GM18861 (cell line): ENCODE results near the gene RTN4R.

ENCODE experiments used
- ATAC-seq: cut with Tn5 transposase; IDR thresholded peaks from one replicate; pipeline ENCODE4 v1.9.1; 2021; ENCODE audit not compliant: unreplicated experiment

Gene RTN4R

DNA sequence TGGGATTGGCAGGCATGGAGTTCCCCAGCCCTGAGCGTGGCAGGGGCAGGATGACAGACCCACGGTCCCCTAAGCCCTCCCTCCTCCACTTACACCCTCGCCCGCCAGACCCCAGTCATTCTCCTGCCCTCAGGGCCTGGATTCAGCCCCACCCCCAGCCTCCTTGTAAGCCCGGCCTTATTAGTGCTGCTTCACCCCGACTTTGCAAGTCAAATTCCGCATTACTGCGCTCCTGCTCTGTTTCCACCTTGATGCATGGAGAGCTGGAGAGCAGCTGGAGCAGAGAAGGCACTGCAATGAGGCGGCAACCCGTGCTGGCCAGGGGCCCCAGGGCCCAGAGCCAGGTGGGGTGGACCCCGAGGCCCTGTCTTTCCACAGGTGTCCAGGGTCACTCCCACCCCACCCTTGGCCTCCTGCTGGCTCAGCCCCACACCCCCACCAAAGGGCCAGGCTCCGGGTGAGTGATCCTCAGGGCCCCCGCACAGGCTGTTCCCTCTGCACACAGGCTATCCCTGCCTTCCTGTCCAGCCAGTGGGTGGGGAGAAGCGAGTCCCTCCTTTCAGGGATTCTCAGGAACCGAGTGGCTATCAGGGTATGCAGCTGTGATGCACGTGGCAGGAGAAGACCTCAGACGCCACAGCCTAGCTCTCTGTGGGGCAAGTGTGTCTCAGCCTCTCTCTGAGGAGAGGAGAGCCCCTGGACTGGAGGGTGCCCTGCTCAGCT, 36.4 kb downstream of the RTN4R start:
- no peak for ATAC-seq

DNA sequence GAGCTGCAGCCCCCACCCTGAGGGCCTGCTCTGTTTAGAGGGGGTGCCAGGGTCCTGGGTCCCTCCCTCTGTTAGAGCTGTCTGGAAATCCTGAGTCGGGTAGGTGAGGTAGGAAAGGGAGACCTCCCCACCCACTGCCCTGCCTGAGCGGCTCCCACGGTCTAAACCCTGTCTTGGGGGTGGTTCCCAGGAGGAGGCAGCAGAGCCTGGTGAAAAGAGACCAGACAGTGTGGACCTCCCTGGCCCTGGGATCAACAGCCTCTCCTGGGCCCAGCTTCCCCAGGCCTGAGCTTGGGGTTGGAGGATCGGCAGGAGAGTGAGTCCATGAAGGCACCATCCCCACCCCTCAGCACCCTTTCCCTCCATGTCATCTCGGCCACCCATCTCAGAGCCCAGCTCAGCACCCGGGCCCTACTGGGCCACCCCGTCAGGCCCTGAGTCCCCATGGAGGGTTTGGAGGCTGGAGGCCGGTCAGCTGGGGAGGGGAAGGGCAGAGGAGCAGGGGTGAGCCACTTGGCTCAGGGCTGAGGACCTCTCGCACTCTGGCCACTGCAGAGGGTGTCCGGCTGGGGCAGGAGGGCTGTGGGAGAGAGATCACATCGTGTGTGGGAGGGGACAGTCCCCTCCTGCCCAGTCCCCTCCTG, 37.2 kb downstream of the RTN4R start:
- ATAC-seq = no peak

DNA sequence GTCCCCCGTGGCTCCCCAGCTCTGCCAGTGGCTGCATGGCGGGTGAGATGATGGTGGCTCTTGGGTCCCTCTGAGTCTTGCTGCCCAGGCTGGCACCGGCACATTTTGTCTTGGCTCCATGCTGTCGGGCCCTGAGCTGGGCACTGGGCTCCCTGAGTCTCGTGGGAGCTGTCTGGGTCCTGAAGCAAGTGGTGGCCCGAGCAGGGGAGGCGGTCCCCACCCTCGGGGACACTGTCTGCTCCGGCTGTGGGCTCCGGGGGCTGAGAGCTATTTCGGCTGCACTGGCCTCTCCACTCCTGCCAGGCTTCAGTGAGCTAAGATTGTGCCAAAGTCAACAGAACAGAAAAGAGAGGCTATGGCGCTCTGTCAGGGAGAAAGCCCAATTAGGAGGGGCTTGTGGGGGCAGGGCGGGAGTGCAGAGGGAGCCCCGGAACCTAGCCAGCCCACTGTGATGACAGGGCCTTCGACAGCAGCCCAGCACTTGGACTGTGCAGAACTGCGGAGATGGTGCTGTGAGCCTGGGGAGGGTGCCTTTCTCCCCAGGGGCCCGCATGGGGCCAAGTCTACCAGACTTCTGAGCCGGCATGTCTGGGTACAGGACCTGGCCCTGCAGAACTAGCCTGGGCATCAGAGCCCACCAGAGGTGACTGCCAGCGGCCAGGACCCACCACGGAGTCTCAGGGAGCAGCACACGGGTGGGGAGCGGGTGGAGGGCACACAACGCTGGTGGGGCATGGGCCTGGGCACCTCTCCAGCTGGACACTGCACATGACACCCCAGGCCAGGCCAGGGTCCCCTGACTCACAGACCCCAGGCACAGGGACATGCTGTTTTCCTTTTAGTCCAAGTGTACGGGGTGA, 38.0 kb downstream of the RTN4R start:
- no peak for ATAC-seq

DNA sequence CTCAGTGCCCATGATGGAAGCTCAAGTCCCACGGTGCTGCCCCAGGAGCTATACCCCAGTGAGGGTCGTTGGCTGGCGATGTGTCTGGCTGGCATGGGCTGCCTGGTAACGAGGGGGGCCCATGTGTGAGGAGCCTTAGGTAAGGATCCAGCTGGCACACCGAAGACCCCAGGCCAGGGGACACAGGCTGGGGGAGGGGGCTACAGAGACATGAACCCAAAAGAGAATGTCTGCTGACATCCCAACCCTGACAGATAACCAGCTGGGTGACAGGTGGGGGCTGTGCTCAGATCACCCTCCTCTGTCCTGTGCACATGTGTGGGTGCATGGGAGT, 39.2 kb downstream of the RTN4R start:
- no peak for ATAC-seq

DNA sequence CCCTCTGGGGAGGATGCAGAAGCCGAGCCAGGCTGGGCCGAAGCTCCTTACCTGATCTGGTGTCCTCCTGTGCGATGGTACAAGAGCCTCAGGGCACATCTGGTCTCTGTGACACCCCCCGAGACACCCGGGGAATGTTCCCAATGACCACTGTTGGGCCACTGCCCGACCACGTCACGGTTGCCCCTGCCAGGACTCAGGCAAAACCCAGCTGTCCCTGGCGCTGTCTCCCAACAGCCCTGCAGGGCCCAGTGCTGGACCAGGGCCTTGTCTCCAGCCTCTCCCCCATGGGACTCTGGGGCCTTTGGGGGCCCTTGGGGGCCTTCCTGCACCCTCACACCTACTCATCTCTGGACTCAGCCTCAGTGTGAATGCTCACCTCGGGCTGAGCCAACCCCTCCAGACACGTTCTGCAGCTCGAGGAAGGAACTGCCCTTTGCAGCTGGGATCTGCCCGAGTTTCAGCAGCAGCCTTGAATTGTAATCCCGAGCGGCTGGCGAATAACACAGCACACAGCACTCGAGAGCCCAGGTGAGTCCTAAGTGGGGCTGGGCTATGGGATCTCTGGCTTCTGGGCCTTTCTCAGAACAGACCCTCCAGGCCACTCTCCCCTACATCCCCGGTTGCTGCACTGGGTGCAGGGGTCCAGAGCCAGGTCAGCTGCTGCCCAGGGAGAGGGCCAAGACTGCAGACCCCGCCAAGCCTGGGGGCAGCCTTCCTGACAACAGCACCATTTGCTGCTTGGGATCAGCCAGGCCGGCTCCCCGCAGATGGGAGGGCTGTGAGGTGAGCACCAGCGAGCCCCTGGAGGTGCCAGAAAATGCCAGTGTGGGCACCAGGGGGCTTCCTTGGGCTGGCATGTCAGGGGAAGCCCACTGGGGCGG, 39.8 kb downstream of the RTN4R start:
- no peak for ATAC-seq

DNA sequence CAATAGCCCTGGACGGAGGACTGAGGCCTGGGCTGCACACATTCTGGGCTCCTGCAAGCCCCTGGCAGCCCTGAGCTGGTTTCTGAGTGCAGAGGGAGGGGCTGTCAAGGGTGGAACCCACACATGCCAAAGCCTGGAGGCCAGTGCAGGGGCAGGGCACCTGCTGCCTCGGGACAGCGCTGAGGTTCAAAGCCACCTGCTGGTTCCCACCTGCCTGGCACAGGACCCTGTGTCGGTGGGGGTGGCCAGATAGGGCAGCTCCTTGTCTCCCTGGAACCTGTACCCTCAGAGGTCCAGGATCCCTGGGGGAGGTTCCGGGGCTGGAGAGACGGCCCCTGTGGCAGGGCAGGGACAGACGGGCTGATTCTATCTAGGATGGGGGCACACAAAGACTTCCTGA, 40.8 kb downstream of the RTN4R start:
- no peak for ATAC-seq

DNA sequence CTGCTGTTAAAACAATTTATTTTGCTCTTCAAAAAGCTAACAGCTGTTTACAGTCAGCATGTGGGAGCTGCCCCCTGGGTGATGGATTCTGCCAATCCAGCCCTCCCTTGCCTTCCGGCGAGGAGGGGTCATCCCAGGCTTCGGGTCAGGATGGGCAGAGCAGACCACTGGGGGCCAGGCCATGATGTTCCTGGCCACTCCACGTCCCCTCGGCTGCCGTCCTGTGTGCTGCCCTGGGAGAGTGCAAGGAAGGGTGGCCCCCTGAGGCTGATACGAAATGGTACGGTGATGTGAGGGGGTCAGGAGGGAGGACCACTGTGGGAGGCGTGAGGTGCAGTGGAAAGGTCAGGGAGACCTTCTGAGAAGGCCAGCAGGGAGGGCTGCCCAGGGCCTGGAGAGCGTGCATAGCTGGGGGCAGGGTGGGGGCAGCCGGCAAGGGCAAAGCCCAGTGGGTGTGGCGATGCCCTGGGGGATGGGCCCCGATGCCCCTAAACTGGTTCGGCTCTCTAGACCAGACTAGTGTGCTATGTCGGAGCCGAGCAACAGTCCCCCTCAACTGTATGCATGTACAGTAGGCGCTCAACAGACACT, 41.3 kb downstream of the RTN4R start:
- ATAC-seq = no peak

DNA sequence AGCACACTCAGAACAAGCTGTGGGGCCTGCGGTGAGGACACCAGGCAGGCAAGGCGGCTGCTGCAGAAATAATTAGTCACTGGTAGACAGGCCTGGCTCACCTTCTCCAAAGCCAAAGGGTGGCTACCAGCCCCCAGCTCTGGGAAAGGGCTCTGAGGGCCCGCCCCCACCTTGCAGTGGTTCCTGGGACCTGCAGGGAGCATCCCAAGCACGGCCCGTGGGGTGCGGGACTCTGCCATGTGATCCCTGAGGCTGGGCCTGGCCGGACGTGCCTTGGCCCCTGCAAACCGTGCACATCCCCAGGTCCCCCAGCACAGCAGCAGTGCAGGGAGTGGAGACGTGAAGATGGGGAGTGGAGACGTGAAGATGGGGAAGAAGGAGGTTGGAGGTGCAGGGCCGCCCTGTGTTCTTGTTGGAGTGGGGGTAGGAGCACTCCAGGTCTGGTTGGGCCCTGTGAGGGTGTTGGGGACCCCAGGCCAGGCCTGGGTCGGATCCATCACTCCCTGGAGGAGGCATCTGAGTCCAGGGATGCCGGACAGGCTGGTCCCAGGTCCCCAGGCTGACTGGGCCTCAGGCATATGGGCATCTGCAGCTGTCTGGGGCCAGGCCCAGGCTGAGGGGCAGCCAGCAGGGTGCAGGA, 41.9 kb downstream of the RTN4R start:
- ATAC-seq = no peak

DNA sequence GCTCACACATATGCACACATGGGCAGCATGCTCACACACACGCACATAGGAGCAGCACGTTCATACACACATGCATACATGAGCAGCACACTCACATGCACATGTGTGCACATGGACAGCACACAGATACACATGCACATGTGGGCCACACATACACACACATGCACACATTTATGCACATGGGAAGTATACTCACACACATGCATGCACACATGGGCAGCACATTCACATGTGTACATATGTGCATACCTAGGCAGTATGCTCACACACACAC, 42.5 kb downstream of the RTN4R start:
- no peak for ATAC-seq

DNA sequence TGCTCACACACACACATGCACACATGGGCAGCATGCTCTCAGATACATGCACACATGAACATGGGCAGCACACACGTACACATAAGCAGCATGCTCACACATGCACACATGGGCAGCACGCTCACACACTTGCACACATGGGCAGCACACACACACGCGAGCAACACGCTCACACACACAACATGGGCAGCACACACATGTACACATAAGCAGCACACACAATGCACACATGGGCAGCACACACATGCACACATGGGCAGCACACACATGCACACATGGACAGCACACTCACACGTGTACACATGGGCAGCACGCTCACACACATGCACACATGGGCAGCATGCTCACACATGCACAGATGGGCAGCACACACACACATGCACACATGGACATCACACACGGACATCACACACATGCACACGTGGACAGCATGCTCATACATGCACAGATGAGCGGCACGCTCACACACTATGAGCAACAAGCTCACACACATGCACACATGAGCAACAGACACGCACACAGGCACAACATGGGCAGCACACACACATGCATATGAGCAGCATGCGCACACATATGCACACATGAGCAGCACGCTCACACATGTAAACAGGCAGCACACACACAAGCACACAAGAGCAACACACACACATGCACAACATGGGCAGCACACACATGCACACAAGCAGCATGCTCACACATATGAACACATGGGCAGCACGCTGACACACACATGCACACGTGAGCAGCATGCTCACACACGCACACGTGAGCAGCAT, 43.0 kb downstream of the RTN4R start:
- no peak for ATAC-seq

DNA sequence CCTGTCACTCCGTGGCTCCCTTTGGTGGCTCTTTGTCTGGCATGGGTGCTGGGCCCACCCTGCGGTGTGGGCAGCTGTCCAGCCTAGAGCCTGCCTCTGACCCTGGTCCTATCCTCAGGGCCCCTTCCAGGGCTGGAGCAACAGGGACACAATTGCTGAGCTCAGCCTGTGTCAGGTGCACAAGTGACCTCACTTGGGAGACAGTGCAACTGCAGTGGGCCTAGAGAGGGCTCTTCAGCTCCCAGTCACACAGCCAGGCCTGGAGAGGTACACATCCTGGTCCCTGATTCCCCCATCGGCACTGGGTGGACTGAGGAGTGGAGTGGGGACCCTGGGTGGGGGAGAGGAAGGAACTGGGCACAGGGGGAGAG, 43.9 kb downstream of the RTN4R start:
- ATAC-seq = no peak

DNA sequence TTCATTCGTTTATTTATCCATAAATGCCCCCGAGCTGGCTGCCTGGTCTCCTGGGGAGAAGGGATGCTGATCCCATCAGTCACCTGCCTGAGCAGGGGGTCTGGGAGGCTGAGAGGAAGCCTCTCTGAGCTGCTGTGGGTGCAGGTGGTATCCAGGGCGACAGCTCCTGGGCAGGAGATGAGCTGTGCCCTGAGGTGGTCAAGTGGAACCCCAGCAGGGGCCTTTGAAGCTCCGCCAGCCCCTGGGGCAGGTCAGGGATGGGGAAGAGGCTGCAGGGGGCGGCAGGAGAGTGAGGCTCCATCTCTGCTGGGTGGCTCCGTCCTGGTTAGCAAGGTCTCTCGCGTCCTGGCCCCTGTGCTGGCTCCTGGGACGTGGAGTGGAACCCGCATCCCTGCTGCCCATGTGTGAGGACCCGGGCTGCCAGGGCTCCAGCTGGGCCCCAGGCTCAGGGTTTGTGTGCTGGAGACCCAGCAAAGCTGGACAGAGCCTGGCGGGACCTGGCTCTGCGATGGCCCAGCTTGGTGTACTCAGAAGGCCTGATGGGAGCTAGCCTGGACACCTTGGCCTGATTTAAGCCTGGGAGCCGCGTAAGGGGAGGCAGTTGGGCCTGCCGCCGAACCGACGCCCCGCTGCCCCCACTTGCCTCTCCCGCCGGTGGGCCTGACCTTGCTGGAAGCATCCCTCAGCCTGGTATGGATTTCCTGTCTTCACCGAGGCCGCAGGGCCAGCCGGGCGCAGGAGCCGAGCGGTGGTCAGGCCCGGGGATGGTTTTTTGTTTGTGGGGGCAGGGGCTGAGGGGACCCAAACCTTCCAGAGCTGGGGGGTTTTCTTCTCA, 44.5 kb downstream of the RTN4R start:
- no peak for ATAC-seq

DNA sequence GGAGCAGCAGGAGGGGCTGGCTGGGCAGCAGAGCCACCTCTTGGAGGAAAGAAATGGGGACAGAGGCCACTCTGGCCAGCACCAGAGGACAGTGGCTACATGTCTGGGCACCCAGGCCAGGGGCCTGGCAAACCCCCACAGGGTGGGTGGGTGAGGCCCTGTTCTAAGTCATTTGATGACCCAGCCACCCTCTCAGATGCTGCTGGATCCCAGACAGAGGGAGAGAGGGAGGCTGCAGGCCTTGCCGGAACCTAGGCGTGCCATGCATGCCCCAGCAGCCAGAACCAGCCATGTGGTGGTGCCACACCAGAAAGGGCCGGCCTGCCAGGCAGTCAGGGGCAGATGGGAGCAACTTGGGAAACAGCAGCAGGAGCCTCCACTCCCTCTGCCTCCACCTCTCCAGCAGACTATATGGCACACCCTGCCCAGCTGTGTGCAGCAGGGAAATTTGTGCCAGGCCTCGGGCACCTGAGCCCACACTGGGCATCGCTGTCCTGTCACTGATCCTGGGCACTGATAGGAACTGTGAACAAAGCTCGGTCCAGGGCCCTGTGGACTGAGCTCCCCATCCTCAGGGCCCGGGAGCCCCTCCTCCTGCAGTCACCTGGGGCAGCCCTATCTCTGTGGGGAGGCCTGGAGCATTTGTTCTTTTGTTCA, 45.2 kb downstream of the RTN4R start:
- ATAC-seq = no peak

DNA sequence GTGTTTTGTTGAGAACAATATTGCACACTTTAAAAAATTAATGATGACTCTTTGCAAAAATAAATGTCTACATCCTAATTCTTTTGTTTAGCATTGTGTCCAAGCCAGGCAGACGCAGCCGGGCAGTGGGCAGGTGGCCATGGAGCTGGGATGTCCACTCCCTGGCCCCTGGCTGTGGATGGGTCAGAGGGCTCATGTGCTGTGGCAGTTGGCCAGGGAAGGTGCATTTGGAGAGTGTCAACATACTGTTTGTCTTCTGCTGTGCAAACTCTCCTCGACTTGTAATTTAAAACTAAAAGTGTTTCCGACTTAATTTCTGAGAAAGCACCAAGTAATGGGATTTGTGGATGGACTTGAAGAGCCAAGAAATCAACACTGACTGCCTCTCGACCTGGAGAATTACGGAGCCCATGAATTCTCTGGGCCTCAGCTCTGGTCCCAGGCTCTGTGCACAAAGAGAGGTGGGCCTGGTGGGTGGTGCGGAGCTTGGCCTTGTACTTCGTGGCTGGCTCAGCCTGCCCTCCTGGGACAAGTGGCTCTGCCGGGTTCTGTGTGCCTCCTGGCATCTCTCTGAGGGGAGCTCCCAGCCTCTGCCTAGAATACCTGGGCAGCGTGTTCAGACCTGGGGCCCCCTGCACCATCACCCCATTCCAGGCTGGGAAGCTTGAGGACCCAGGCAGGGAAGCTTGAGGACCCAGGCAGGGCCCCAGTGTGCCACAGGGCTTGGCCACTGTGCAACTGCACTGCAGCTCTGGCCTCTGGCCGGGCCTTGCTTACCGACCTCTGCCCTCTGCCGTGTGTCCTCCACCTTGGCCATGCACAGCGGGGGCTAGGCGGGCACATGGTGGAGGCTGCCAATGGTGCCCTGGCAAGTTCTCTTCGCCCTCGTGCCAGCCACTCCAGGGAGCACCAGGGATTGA, 46.4 kb downstream of the RTN4R start:
- ATAC-seq = no peak

DNA sequence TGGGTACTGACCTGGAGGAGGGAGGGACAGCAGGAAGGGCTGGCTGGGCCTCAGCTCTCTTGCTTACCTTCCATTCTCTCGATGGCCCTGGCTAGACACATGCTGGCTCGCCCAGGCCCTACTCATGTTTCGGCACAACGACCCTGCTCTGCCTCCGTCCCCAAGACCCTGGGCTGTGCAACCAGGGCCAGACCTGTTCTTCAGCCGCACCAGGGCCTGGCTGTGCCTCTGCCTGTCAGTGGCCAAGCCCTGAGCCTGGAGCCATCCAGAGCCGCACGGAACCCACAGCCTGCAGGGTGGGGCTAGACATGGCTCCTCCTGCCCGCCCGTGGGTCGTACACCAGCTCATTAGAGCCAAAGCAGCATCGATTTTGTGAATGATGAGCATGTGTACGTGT, 47.5 kb downstream of the RTN4R start:
- no peak for ATAC-seq

DNA sequence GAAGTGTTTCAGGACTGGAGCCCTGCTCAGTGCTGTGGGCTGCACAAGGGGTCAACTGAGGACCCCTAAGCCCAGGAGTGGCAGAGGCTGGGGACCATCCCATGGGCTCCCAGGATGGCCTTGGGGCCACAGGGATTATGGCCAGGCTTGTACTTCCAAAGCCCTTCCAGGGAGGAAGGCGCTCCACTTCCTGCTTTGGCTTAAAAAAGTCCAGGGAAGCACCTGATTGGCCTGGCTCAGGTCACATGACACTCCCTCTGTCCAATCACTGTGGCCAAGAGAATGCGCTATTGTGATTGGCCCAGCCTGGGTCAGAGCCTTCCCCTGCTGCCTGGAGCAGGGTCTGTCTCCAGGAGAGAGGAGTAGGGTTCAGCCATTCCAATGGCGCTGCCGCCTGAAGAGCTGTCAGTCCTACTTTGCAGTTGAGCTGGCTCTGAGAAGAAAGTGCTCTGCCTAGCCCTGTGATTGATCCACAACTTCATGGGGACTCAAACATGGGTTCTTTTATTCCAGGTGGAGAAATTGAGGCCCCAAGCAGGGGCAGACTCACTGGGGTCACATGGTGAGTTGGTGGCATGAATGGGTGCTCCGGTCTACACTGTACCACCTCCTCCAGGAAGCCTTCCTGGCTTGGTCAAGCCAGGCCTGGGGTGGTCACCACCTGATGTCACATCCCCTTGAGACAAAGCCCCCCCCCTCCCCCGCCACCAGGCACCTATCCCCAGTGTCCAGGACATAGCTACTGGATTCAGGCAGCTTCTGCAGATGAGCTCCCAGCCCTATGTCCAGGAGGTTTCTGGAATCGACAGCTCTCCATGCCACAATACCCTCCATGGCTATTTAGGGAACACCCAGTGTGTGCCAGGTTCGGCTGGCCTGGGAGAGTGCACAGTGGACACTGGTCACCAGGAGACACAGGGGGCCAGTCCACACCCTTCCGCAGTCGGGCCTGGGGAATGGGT, 48.2 kb downstream of the RTN4R start:
- no peak for ATAC-seq
